MCF 10A (cell line): ENCODE data around the gene KRTAP10-8. TPM values are rescaled to one million over a fixed set of nuclear protein-coding genes. Genes with fewer than 3 reads are reported as not detected.

Experiments
- total RNA-seq: library from RNA; stranded (reverse); gene quantifications from 2 replicates; pipeline ENCODE4 v1.2.3, GENCODE V29; 2022

Gene KRTAP10-8
- total RNA-seq, 1 experiment from 2014 or later = not detected

Other genes starting within 250 kb of the KRTAP10-8 start
- gene LRRC3, start 156.6 kb upstream of the KRTAP10-8 start, total RNA-seq = not detected in 2 replicates
- gene KRTAP10-1, start 71.9 kb upstream of the KRTAP10-8 start, total RNA-seq = not detected in 2 replicates
- not detected in 2 replicates for gene KRTAP10-2, start 60.6 kb upstream of the KRTAP10-8 start, total RNA-seq
- gene KRTAP10-3, start 53.3 kb upstream of the KRTAP10-8 start, total RNA-seq = not detected in 2 replicates
- not detected in 2 replicates for gene KRTAP10-4, start 38.4 kb upstream of the KRTAP10-8 start, total RNA-seq
- not detected in 2 replicates for gene KRTAP10-5, start 31.5 kb upstream of the KRTAP10-8 start, total RNA-seq
- gene KRTAP10-6, start 19.6 kb upstream of the KRTAP10-8 start, total RNA-seq = not detected in 2 replicates
- not detected in 2 replicates for gene KRTAP10-7, start 11.5 kb upstream of the KRTAP10-8 start, total RNA-seq
- gene KRTAP10-9, start 15.0 kb downstream of the KRTAP10-8 start, total RNA-seq = not detected in 2 replicates
- gene KRTAP10-10, start 25.3 kb downstream of the KRTAP10-8 start, total RNA-seq = not detected in 2 replicates
- gene KRTAP10-11, start 34.3 kb downstream of the KRTAP10-8 start, total RNA-seq = not detected in 2 replicates
- not detected in 2 replicates for gene KRTAP12-4, start 42.6 kb downstream of the KRTAP10-8 start, total RNA-seq
- gene KRTAP12-3, start 45.9 kb downstream of the KRTAP10-8 start, total RNA-seq = not detected in 2 replicates
- not detected in 2 replicates for gene KRTAP12-2, start 54.8 kb downstream of the KRTAP10-8 start, total RNA-seq
- gene KRTAP12-1, start 70.1 kb downstream of the KRTAP10-8 start, total RNA-seq = not detected in 2 replicates
- gene KRTAP10-12, start 85.1 kb downstream of the KRTAP10-8 start, total RNA-seq = not detected in 2 replicates
- gene TSPEAR, start 99.5 kb downstream of the KRTAP10-8 start, total RNA-seq = not detected in 2 replicates
- gene UBE2G2, start 189.7 kb downstream of the KRTAP10-8 start, total RNA-seq = 122 and 147 TPM in 2 replicates
- gene SUMO3, start 206.0 kb downstream of the KRTAP10-8 start, total RNA-seq = 59.5 and 62.3 TPM in 2 replicates